Activated naive CD4-positive, alpha-beta T cell treated with anti-CD3 and anti-CD28 coated beads for 36 hours (primary cell): Measurements from ENCODE around the gene CUL1. TPM values are rescaled to one million over a fixed set of nuclear protein-coding genes. Genes with fewer than 3 reads are reported as not detected.
"Not testable (repeated sequence)": the region's sequence is repeated elsewhere in the genome, so short reads cannot be mapped to it uniquely, and the experiment has no call there.

Experiments used
- CTCF ChIA-PET: fragments of 350-600 bp; sonication (Branson Sonifier 250); formaldehyde crosslinking; loops from one replicate; lab custom pipeline; 2021; ENCODE audit warnings: antibody characterized with exemption; lab: Charles Lee
- DNase-seq: peaks from one replicate; pipeline ENCODE4 v3.0.0-alpha.2; 2020
- H3K27ac Mint-ChIP-seq: one replicate; pipeline ENCODE4 v1.8.0; 2021; ENCODE audit warnings: mild to moderate bottlenecking, mixed read lengths
- H3K27me3 Mint-ChIP-seq: one replicate; pipeline ENCODE4 v1.8.0; 2021; ENCODE audit warnings: low read depth, mixed read lengths
- H3K36me3 Mint-ChIP-seq: one replicate; pipeline ENCODE4 v1.8.0; 2021; ENCODE audit warnings: low read depth, mixed read lengths
- H3K4me1 Mint-ChIP-seq: one replicate; pipeline ENCODE4 v1.8.0; 2021; ENCODE audit warnings: low read depth, mixed read lengths
- H3K4me3 Mint-ChIP-seq: one replicate; pipeline ENCODE4 v1.8.0; 2021; ENCODE audit warnings: mild to moderate bottlenecking, moderate library complexity, mixed read lengths
- H3K9me3 Mint-ChIP-seq: one replicate; pipeline ENCODE4 v1.8.0; 2021; ENCODE audit warnings: mixed read lengths
- intact Hi-C: fragments of 100-400 bp; cut with micrococcal nuclease; formaldehyde crosslinking; loops from one replicate; pipeline ENCODE4 v1.15.1; 2023
- total RNA-seq, 2 experiments: library from RNA; stranded (reverse); gene quantifications; one replicate each; pipeline ENCODE4 v1.2.3, GENCODE V29; 2021

The CUL1 gene
- total RNA-seq, 2 experiments from 2014 or later = 59.6 to 62.2 TPM

DNA sequence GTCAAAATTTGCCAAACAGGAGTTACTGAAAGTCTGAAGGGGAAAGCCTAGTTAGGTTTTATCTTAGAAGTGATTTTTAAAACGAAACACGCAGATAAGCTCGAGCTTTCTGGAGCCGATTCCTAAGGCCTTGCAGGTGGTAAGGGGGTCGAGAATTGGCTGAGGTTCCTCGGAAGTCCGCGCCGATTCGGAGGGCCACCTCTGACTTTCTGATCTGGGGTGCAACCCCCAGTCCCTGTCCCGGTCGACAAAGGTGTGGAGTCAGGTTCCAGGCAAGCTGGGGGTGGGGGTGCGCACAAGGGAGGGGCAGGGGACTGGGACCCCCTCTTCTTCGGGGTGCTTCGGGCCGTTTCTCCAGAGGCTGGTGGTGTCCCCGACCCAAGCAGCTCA lies 701 bp upstream of the CUL1 start:
- H3K36me3 Mint-ChIP-seq = peaks cover 14% of the 10 kb centered on the region
- peak overlapping the region; percentile 97 for H3K27ac Mint-ChIP-seq
- peak overlapping the region; percentile 83 for H3K4me3 Mint-ChIP-seq
- H3K9me3 Mint-ChIP-seq = no peaks in the 10 kb centered on the region
- peaks cover 50% of the 10 kb centered on the region for H3K4me1 Mint-ChIP-seq
- no peak for DNase-seq
- intact Hi-C loops = loop anchor here (1.0 to 10.0 kb wide), 3 partner anchors 186 to 547 kb away; partner anchors contain the start of genes EZH2 and ZNF425
- CTCF ChIA-PET = interaction anchor here (1.3 to 1.8 kb wide), 4 partner anchors 49 to 265 kb away, joined by 4 to 5 read pairs (median 4); no protein-coding TSS in a partner anchor
- no peaks in the 10 kb centered on the region for H3K27me3 Mint-ChIP-seq

- DNase-seq = peak; percentile 73
- Mint-ChIP-seq H3K36me3 (peaks cover 14% of the 10 kb centered on the region), H3K9me3 (no peaks in the 10 kb centered on the region), H3K27ac (peak overlapping the region; percentile 86), H3K4me3 (peak overlapping the region; percentile 86), H3K27me3 (no peaks in the 10 kb centered on the region), H3K4me1 (peaks cover 60% of the 10 kb centered on the region)
- intact Hi-C loops = loop anchor here (2.0 to 10.0 kb wide), 2 partner anchors 428 to 546 kb away; partner anchors contain the start of gene ZNF425
- CTCF ChIA-PET = interaction anchor here (1.3 to 1.8 kb wide), 3 partner anchors 48 to 213 kb away, joined by 4 read pairs; no protein-coding TSS in a partner anchor
Measured at GRCh38 chr7:148699024-148699781, 500 bp downstream of the CUL1 start.

DNA sequence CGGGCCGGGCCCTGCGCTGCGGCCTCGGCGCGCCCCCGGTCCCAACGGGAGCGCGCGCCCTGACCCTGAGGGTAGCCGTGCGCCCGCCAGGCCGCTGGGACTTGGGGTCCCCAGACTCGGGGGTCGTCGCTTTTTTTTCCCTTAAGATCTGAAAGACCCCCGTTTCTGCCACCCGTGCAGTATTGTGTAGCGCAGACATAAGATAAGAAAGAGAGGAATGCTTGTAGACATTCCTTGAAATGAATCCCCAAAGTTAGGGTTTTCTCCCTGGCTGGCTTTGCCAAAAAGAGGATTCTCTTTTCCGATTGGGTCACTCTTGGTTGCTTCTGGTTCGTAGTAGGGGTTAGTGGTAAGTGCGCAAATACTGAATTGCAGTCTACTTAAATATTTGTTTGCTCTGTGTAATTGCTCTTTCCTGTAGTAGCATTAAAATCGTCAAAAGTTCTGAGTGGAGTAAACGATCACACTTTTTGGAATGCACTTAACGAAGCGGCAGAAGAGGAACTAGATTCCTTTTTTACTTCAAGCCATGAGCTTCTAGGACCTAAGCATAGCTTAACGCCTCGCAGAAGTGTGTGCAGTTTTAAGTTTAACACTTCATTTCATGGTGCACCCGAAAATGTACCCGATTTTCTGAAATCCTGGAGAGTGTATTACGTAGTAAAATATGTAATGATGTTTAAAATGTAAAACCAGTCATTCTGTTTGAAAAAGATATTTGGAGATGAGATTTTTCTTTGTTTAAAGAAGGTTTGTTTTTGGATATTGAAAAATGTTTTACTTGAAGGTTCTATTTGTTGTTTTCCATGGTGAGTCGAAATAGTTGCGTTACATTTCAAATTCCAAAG lies 1.3 kb downstream of the CUL1 start:
- Mint-ChIP-seq H3K27ac (peak overlapping the region; percentile 91), H3K4me1 (peaks cover 65% of the 10 kb centered on the region), H3K36me3 (peaks cover 14% of the 10 kb centered on the region), H3K27me3 (no peaks in the 10 kb centered on the region), H3K9me3 (no peaks in the 10 kb centered on the region), H3K4me3 (peak overlapping the region; percentile 86)
- intact Hi-C loops = loop anchor here (2.0 to 10.0 kb wide), 2 partner anchors 427 to 545 kb away; partner anchors contain the start of gene ZNF425
- CTCF ChIA-PET = interaction anchor here (1.3 kb wide), 1 partner anchor 125 kb away, joined by 3 read pairs; no protein-coding TSS in a partner anchor
- DNase-seq = no peak

DNA sequence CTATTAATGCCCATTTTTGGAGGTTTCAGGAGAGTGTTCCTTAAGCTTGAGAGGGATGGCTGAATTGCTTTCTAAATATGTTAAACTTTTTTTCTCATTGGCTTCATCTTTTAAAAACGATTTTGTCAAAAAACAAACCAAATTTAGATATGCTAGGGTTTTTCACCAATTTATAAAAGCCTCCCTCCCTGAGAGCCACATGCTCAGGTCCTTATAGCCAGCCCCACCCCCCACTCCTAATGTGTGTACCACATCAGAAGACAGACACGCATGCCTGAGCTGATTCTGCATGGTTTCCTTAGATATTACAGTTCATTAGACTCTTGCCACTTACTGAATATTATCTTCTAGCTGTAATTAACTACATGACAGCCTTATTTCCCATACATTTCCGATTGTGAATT lies 2.0 kb downstream of the CUL1 start:
- Mint-ChIP-seq H3K4me3 (peak overlapping the region; percentile 86), H3K27ac (peak overlapping the region; percentile 91), H3K4me1 (peaks cover 68% of the 10 kb centered on the region), H3K9me3 (no peaks in the 10 kb centered on the region), H3K36me3 (peaks cover 14% of the 10 kb centered on the region), H3K27me3 (no peaks in the 10 kb centered on the region)
- CTCF ChIA-PET = interaction anchor here (1.3 kb wide), 1 partner anchor 126 kb away, joined by 3 read pairs; no protein-coding TSS in a partner anchor
- peak; percentile 81 for DNase-seq
- intact Hi-C loops = no loop called here

DNA sequence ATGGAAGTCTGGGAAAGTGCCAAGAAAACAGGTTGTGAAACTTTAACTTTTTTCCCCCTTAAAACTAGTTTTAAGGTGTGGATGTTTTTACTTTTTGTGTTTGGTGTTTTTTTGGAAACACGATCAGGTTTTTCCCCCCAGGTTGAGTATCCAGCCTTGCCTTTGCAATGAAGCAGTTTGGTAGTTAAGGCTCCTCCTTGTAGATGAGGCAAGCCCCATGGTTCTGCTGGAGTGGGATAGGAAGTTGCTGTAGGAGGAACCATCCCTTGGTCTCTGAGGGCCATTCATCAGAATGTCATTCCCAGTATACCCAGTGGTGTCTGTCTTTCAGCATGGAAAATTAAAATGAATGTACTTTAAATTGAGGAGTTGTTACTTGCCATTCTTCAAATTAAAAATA lies 2.7 kb downstream of the CUL1 start:
- Mint-ChIP-seq H3K27ac (peak overlapping the region; percentile 91), H3K36me3 (peaks cover 14% of the 10 kb centered on the region), H3K4me3 (peak overlapping the region; percentile 86), H3K9me3 (no peaks in the 10 kb centered on the region), H3K4me1 (peaks cover 68% of the 10 kb centered on the region), H3K27me3 (no peaks in the 10 kb centered on the region)
- intact Hi-C loops = no loop called here
- DNase-seq = no peak
- CTCF ChIA-PET = interaction anchor here (1.3 kb wide), 1 partner anchor 126 kb away, joined by 3 read pairs; no protein-coding TSS in a partner anchor

DNA sequence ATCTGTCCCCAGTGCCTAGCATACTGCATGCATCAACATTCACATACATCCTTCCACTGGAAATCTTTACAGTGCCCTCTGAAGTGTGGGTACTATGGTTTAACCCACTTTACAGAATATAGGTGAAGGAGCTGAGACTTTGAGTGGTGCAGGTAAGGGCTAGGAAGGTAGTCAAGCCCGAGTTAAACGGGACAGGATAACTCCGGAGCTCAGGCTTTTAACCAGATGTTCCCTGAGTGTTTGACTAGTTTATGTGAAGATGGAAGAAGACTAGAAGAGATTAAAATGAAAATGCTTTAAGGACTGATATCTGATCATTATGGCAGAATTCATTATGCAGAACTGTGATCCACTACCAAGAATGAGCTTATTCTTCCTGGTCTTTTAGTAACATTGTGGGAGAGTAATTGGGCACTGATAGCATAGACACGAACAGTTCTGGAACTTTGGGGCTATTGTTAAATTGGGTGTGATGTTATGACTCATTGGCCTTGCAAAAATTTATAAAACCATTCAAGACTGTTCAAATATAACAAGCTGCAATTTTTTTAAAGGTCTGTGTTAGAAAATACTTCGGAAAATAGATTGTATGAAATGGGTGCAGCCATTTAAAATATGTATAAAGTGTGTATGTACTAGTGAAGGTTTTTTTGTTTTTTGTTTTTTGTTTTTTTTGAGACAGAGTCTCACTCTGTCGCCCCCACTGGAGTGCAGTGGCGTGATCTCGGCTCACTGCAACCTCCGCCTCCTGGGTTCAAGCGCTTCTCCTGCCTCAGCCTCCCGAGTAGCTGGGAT lies 4.4 kb downstream of the CUL1 start:
- Mint-ChIP-seq H3K27ac (peak overlapping the region; percentile 64), H3K27me3 (no peaks in the 10 kb centered on the region), H3K4me1 (peaks cover 68% of the 10 kb centered on the region), H3K36me3 (peaks cover 11% of the 10 kb centered on the region), H3K9me3 (no peaks in the 10 kb centered on the region), H3K4me3 (peak overlapping the region; percentile 4)
- no peak for DNase-seq
- CTCF ChIA-PET = interaction anchor here (0.6 to 2.5 kb wide), 8 partner anchors 8 to 260 kb away, joined by 3 to 7 read pairs (median 3); no protein-coding TSS in a partner anchor
- intact Hi-C loops = no loop called here

- peaks cover 13% of the 10 kb centered on the region for H3K36me3 Mint-ChIP-seq
- H3K27me3 Mint-ChIP-seq, H3K4me3 Mint-ChIP-seq, intact Hi-C loops, DNase-seq, H3K9me3 Mint-ChIP-seq: not testable (repeated sequence)
- H3K4me1 Mint-ChIP-seq = peaks cover 73% of the 10 kb centered on the region
- peak overlapping the region; percentile 10 for H3K27ac Mint-ChIP-seq
- CTCF ChIA-PET = interaction anchor here (0.6 to 2.5 kb wide), 5 partner anchors 9 to 84 kb away, joined by 3 to 7 read pairs (median 4); no protein-coding TSS in a partner anchor
Measured at GRCh38 chr7:148703671-148703962, 4.9 kb downstream of the CUL1 start.

DNA sequence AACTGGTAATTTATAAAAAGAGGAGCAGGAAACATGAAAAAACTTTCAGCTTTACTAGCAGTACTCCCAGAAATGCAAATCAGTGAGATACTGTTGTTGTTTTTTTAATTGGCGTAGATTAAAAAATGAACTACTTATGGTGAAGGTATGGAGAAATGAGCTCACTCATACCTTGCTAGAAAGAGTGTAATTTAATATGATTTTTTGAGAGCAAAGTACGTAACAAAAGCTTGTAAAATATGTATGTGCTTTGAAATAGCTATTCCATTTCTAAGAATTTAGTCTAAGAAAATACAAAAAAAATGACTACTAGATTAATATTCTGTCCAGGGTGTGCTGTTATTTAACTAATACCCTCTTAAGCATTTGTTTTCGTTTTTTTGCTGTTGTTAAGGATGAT lies 5.5 kb downstream of the CUL1 start:
- intact Hi-C loops = loop anchor here (1.0 kb wide), 1 partner anchor 8 kb away; no protein-coding TSS in a partner anchor
- CTCF ChIA-PET = interaction anchor here (1.4 to 2.5 kb wide), 2 partner anchors 16 to 22 kb away, joined by 3 to 5 read pairs; no protein-coding TSS in a partner anchor
- peaks cover 13% of the 10 kb centered on the region for H3K36me3 Mint-ChIP-seq
- H3K9me3 Mint-ChIP-seq = no peaks in the 10 kb centered on the region
- DNase-seq = no peak
- H3K4me3 Mint-ChIP-seq = peak overlapping the region; percentile 25
- peaks cover 76% of the 10 kb centered on the region for H3K4me1 Mint-ChIP-seq
- no peaks in the 10 kb centered on the region for H3K27me3 Mint-ChIP-seq
- peak overlapping the region; percentile 43 for H3K27ac Mint-ChIP-seq

DNA sequence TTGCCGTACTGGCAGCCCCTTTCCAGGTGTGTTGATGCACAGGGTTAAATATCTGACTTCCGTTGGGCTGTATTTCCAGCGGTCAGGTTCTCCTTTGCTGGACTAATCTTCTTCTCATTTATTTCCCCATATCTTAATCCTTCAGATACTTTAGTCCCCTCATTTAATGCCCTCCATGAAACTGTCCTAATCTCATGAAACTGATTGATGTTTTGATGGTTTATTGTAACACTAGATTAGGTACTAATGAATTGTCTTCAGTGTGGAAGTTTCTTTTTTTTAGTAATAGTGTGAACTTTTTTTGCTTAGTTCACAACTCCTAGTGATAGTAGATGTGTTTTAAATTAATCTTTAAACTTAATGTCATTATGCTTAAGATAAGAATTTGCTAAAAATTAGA lies 6.3 kb downstream of the CUL1 start:
- intact Hi-C loops = loop anchor here (1.0 kb wide), 1 partner anchor 7 kb away; no protein-coding TSS in a partner anchor
- peaks cover 11% of the 10 kb centered on the region for H3K36me3 Mint-ChIP-seq
- H3K27ac Mint-ChIP-seq = no peak overlapping the region
- CTCF ChIA-PET = interaction anchor here (2.5 kb wide), 1 partner anchor 15 kb away, joined by 5 read pairs; no protein-coding TSS in a partner anchor
- no peaks in the 10 kb centered on the region for H3K9me3 Mint-ChIP-seq
- no peak overlapping the region for H3K4me3 Mint-ChIP-seq
- peaks cover 81% of the 10 kb centered on the region for H3K4me1 Mint-ChIP-seq
- no peak for DNase-seq
- no peaks in the 10 kb centered on the region for H3K27me3 Mint-ChIP-seq

DNA sequence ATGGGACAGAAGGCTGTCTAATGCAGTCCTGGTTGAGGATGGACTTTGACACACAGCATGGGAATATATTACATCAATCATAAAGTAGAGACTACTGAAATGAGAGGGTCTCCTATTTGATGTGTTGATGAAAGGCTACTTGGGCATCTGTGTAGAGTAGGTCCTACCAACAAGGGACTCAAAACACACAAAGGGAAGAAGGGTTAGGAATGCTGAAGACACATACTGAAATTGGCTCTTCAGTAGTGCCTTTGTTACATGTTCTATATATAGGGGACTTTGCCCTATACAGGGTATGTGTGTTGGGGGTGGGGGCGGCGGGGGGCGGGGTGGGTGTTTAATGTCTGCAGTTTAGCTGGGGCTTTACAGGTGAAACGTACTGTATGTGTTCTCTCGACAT lies 7.7 kb downstream of the CUL1 start:
- CTCF ChIA-PET = interaction anchor here (0.6 kb wide), 1 partner anchor 208 kb away, joined by 3 read pairs; no protein-coding TSS in a partner anchor

More for the DNA sequence above, 7.7 kb downstream of the CUL1 start:
- Mint-ChIP-seq H3K27me3 (no peaks in the 10 kb centered on the region), H3K4me3 (no peak overlapping the region), H3K27ac (no peak overlapping the region), H3K9me3 (no peaks in the 10 kb centered on the region), H3K4me1 (peaks cover 85% of the 10 kb centered on the region), H3K36me3 (peaks cover 3% of the 10 kb centered on the region)
- intact Hi-C loops = no loop called here
- no peak for DNase-seq
